Rectal smooth muscle tissue (tissue), 1 donor: ENCODE results near the gene TEKTIP1.

Experiments
- H3K27ac ChIP-seq: one replicate; pipeline ENCODE4 v1.7.0; 2013; ENCODE audit warnings: low read depth, low read length, inconsistent platforms
- H3K27me3 ChIP-seq: one replicate; pipeline ENCODE4 v1.7.0; 2013; ENCODE audit warnings: low read length; ENCODE audit not compliant: control insufficient read depth, insufficient read depth
- H3K36me3 ChIP-seq: one replicate; pipeline ENCODE4 v1.7.0; 2013; ENCODE audit warnings: low read length; ENCODE audit not compliant: control insufficient read depth, insufficient read depth
- H3K4me1 ChIP-seq: one replicate; pipeline ENCODE4 v1.7.0; 2013; ENCODE audit warnings: low read length; ENCODE audit not compliant: control insufficient read depth, insufficient read depth
- H3K4me3 ChIP-seq: one replicate; pipeline ENCODE4 v1.7.0; 2013; ENCODE audit warnings: low read length
- H3K9ac ChIP-seq: one replicate; pipeline ENCODE4 v1.7.0; 2013; ENCODE audit warnings: low read length

The TEKTIP1 gene

GRCh38 chr19:3572132-3572854 is 33.3 kb downstream of the TEKTIP1 start:
- Histone ChIP-seq H3K27me3 (no peaks in the 10 kb centered on the region), H3K4me1 (peaks cover 13% of the 10 kb centered on the region), H3K36me3 (no peaks in the 10 kb centered on the region), H3K4me3 (peak overlapping the region; percentile 87), H3K9ac (peak overlapping the region; percentile 57), H3K27ac (peak overlapping the region; percentile 24)

- no peaks in the 10 kb centered on the region for H3K36me3 ChIP-seq
- peak within 1 kb of the TSS; percentile 66 for H3K27ac ChIP-seq
- H3K4me3 ChIP-seq, result peak within 1 kb of the TSS; percentile 87
- peak within 1 kb of the TSS; percentile 57 for H3K9ac ChIP-seq
- H3K27me3 ChIP-seq, result no peaks in the 10 kb centered on the region
- H3K4me1 ChIP-seq, result peaks cover 13% of the 10 kb centered on the region
Observed at GRCh38 chr19:3572855-3573161, 33.8 kb downstream of the TEKTIP1 start, which contains the start of gene HMG20B. Gene HMG20B (plus strand): TSS chr19:3572944. CDS start chr19:3573310, 366 bp downstream.

- Histone ChIP-seq H3K36me3 (no peaks in the 10 kb centered on the region), H3K27ac (peak overlapping the region; percentile 66), H3K4me3 (peak overlapping the region; percentile 86), H3K27me3 (no peaks in the 10 kb centered on the region), H3K4me1 (peaks cover 13% of the 10 kb centered on the region), H3K9ac (no peak overlapping the region)
Observed at GRCh38 chr19:3573162-3573857, 34.3 kb downstream of the TEKTIP1 start.

GRCh38 chr19:3573858-3574637 is 35.1 kb downstream of the TEKTIP1 start:
- H3K9ac ChIP-seq, result no peak overlapping the region
- H3K4me3 ChIP-seq, result peak overlapping the region; percentile 86
- H3K27me3 ChIP-seq, result no peaks in the 10 kb centered on the region
- peaks cover 13% of the 10 kb centered on the region for H3K4me1 ChIP-seq
- H3K36me3 ChIP-seq, result no peaks in the 10 kb centered on the region
- H3K27ac ChIP-seq, result no peak overlapping the region

GRCh38 chr19:3575260-3575741 is 36.3 kb downstream of the TEKTIP1 start:
- H3K9ac ChIP-seq, result no peak overlapping the region
- H3K27me3 ChIP-seq, result no peaks in the 10 kb centered on the region
- no peak overlapping the region for H3K27ac ChIP-seq
- H3K4me3 ChIP-seq, result no peak overlapping the region
- no peaks in the 10 kb centered on the region for H3K36me3 ChIP-seq
- H3K4me1 ChIP-seq, result peaks cover 13% of the 10 kb centered on the region

GRCh38 chr19:3575949-3576673 is 37.1 kb downstream of the TEKTIP1 start:
- peak overlapping the region; percentile 65 for H3K4me3 ChIP-seq
- peak overlapping the region; percentile 16 for H3K27ac ChIP-seq
- no peak overlapping the region for H3K9ac ChIP-seq
- H3K4me1 ChIP-seq, result peaks cover 15% of the 10 kb centered on the region
- H3K36me3 ChIP-seq, result no peaks in the 10 kb centered on the region
- H3K27me3 ChIP-seq, result no peaks in the 10 kb centered on the region

- H3K27me3 ChIP-seq, result no peaks in the 10 kb centered on the region
- peak overlapping the region; percentile 65 for H3K4me3 ChIP-seq
- H3K36me3 ChIP-seq, result no peaks in the 10 kb centered on the region
- peaks cover 15% of the 10 kb centered on the region for H3K4me1 ChIP-seq
- H3K27ac ChIP-seq, result peak overlapping the region; percentile 16
- H3K9ac ChIP-seq, result no peak overlapping the region
Observed at GRCh38 chr19:3576696-3577443, 37.9 kb downstream of the TEKTIP1 start.

- no peaks in the 10 kb centered on the region for H3K27me3 ChIP-seq
- no peak overlapping the region for H3K9ac ChIP-seq
- peaks cover 11% of the 10 kb centered on the region for H3K4me1 ChIP-seq
- no peaks in the 10 kb centered on the region for H3K36me3 ChIP-seq
- no peak overlapping the region for H3K4me3 ChIP-seq
- H3K27ac ChIP-seq, result no peak overlapping the region
Observed at GRCh38 chr19:3577723-3578344, 38.9 kb downstream of the TEKTIP1 start.

GRCh38 chr19:3578390-3578789 is 39.4 kb downstream of the TEKTIP1 start:
- Histone ChIP-seq H3K36me3 (no peaks in the 10 kb centered on the region), H3K4me1 (peaks cover 11% of the 10 kb centered on the region), H3K27ac (no peak overlapping the region)

GRCh38 chr19:3580156-3580934 is 41.4 kb downstream of the TEKTIP1 start:
- no peak overlapping the region for H3K4me3 ChIP-seq
- H3K9ac ChIP-seq, result no peak overlapping the region
- peak overlapping the region; percentile 46 for H3K27ac ChIP-seq

More at GRCh38 chr19:3578390-3578789, 39.4 kb downstream of the TEKTIP1 start:
- Histone ChIP-seq H3K4me3 (no peak overlapping the region), H3K27me3 (no peaks in the 10 kb centered on the region), H3K9ac (no peak overlapping the region)

More at GRCh38 chr19:3580156-3580934, 41.4 kb downstream of the TEKTIP1 start:
- Histone ChIP-seq H3K4me1 (peaks cover 11% of the 10 kb centered on the region), H3K27me3 (peaks cover 5% of the 10 kb centered on the region), H3K36me3 (no peaks in the 10 kb centered on the region)
